ACHN (cell line): ENCODE measurements around the gene MMS19.
"Not testable (repeated sequence)": the region's sequence is repeated elsewhere in the genome, so short reads cannot be mapped to it uniquely, and the experiment has no call there.

Source experiments
- DNase-seq: peaks from one replicate; pipeline ENCODE4 v3.0.0-alpha.2; 2015
- in situ Hi-C: cut with HindIII; loops from 2 replicates; pipeline ENCODE4 v1.10.0; 2017; ENCODE audit warnings: low sequenced_read_pairs, low pct_ligation_motif_present, low pct_unique_long_range_greater_than_20kb

The MMS19 gene

GRCh38 chr10:97445722-97446639, 52.2 kb downstream of the MMS19 start, which contains the start of the genes EXOSC1 and ZDHHC16:
TSS of gene EXOSC1 (minus strand) at chr10:97446006. CDS start at chr10:97445985, 21 bp downstream.
TSS of gene ZDHHC16 (plus strand) at chr10:97446175. CDS start at chr10:97451676, 5,501 bp downstream.
- peak; percentile 98 for DNase-seq
- in situ Hi-C loops: no loop called here

GRCh38 chr10:97445357-97445721, 52.9 kb downstream of the MMS19 start:
- in situ Hi-C loops: no loop called here
- DNase-seq: no peak

- in situ Hi-C loops: no loop called here
Measured at GRCh38 chr10:97444212-97444611, 54.0 kb downstream of the MMS19 start.

GRCh38 chr10:97442277-97442676, 55.9 kb downstream of the MMS19 start:
- in situ Hi-C loops: no loop called here
- DNase-seq: peak; percentile 68

More at GRCh38 chr10:97444212-97444611, 54.0 kb downstream of the MMS19 start:
- DNase-seq: no peak

- in situ Hi-C loops: no loop called here
- no peak for DNase-seq
Measured at GRCh38 chr10:97435211-97435610, 63.0 kb downstream of the MMS19 start.

- DNase-seq: no peak
- in situ Hi-C loops: no loop called here
Measured at GRCh38 chr10:97434557-97434956, 63.7 kb downstream of the MMS19 start.

GRCh38 chr10:97434055-97434454, 64.2 kb downstream of the MMS19 start:
- in situ Hi-C loops: no loop called here
- DNase-seq: no peak

GRCh38 chr10:97428572-97428981, 69.6 kb downstream of the MMS19 start:
- in situ Hi-C loops: no loop called here
- DNase-seq: no peak

- in situ Hi-C loops: no loop called here
- DNase-seq: peak; percentile 77
Measured at GRCh38 chr10:97427571-97428179, 70.5 kb downstream of the MMS19 start.

- in situ Hi-C loops: no loop called here
- peak; percentile 29 for DNase-seq
Measured at GRCh38 chr10:97426776-97427570, 71.2 kb downstream of the MMS19 start.

- in situ Hi-C loops: no loop called here
- DNase-seq: peak; percentile 95
Measured at GRCh38 chr10:97425964-97426775, 72.1 kb downstream of the MMS19 start, which contains the start of gene PGAM1. TSS of gene PGAM1 (plus strand) at chr10:97426191. CDS start at chr10:97426308, 117 bp downstream.

GRCh38 chr10:97423757-97424098, 74.5 kb downstream of the MMS19 start:
- in situ Hi-C loops, DNase-seq: not testable (repeated sequence)

- in situ Hi-C loops: no loop called here
- no peak for DNase-seq
Measured at GRCh38 chr10:97416565-97416964, 81.7 kb downstream of the MMS19 start.

- no peak for DNase-seq
- in situ Hi-C loops: no loop called here
Measured at GRCh38 chr10:97412891-97413304, 85.3 kb downstream of the MMS19 start.

- DNase-seq: peak; percentile 84
Measured at GRCh38 chr10:97411406-97411805, 86.8 kb downstream of the MMS19 start.

GRCh38 chr10:97408496-97408992, 89.7 kb downstream of the MMS19 start:
- in situ Hi-C loops: no loop called here
- no peak for DNase-seq

More at GRCh38 chr10:97411406-97411805, 86.8 kb downstream of the MMS19 start:
- in situ Hi-C loops: no loop called here
